Neural progenitor cell (in vitro differentiated cells): ENCODE data around the gene GART.

Experiments used
- CTCF ChIP-seq: fragments of 200-600 bp; sonication (generic); IDR thresholded peaks from 2 replicates; pipeline ENCODE4 v1.5.1; 2017; ENCODE audit warnings: antibody characterized with exemption, mild to moderate bottlenecking
- EZH2 ChIP-seq: fragments of 200-600 bp; sonication (generic); IDR thresholded peaks from 2 replicates; pipeline ENCODE4 v1.6.1; 2017; ENCODE audit warnings: antibody characterized with exemption, mild to moderate bottlenecking, moderate library complexity

- TF ChIP-seq CTCF = no peak
- no peak for TF ChIP-seq EZH2
Measured at GRCh38 chr21:33490991-33491372, 50.9 kb downstream of the GART start.
